ENCODE measurements around the gene R3HDM1.
"Not testable (repeated sequence)": the region's sequence is repeated elsewhere in the genome, so short reads cannot be mapped to it uniquely, and the experiment has no call there.

Gene R3HDM1

DNA sequence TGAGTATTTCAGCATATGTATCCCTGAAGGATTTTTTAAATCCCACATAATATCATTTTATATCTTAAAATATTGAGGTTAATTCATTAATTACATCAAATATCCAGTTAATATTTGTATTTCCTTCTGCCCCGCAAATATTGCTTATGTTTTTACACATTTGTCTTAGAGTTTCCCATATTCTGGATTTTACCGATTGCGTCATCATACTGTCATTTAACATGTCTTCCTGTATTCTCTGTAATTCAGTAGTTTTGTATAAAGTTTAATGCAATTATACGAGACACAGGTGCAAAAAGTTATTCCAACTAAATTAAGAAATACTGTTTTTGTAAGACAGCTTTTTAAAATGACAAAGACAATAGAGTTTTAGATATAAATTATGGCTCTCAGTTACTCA lies 176.9 kb downstream of the R3HDM1 start:
- H3K36me3 ChIP-seq (ENCODE audit: control insufficient read depth, insufficient read depth, low read length), result peaks cover 21% of the 10 kb centered on the region
- H3K27ac ChIP-seq (ENCODE audit: low read depth, low read length), result no peak overlapping the region
- no peaks in the 10 kb centered on the region for H3K27me3 ChIP-seq (ENCODE audit: control insufficient read depth, insufficient read depth, low read length)
- H3K9me3 ChIP-seq (ENCODE audit: control insufficient read depth, insufficient read depth, low read length), result no peaks in the 10 kb centered on the region
- H3K9ac ChIP-seq (ENCODE audit: low read depth, low read length), result no peak overlapping the region
- H3K4me3 ChIP-seq (ENCODE audit: low read depth, low read length), result no peak overlapping the region
- no peaks in the 10 kb centered on the region for H3K4me1 ChIP-seq (ENCODE audit: control insufficient read depth, insufficient read depth, low read length)

DNA sequence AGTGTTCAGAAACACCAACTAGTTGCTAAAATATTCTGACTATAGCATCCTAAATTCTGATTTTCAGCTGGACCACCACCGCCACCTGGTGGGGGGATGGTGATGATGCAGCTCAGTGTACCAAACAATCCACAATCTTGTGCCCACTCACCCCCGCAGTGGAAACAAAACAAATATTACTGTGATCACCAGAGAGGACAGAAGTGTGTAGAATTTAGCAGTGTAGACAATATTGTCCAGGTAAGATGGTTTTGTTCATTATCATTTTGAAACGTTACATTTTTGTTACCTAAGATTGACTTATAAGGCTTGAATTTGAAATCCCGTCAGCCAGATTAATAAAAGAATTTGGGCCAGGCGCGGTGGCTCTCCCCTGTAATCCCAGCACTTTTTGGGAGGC lies 178.7 kb downstream of the R3HDM1 start:
- H3K36me3 ChIP-seq (ENCODE audit: control insufficient read depth, insufficient read depth, low read length), result peaks cover 31% of the 10 kb centered on the region
- no peak overlapping the region for H3K4me3 ChIP-seq (ENCODE audit: low read depth, low read length)
- no peaks in the 10 kb centered on the region for H3K9me3 ChIP-seq (ENCODE audit: control insufficient read depth, insufficient read depth, low read length)
- H3K27ac ChIP-seq (ENCODE audit: low read depth, low read length), result no peak overlapping the region
- no peak overlapping the region for H3K9ac ChIP-seq (ENCODE audit: low read depth, low read length)
- no peaks in the 10 kb centered on the region for H3K4me1 ChIP-seq (ENCODE audit: control insufficient read depth, insufficient read depth, low read length)
- no peaks in the 10 kb centered on the region for H3K27me3 ChIP-seq (ENCODE audit: control insufficient read depth, insufficient read depth, low read length)

DNA sequence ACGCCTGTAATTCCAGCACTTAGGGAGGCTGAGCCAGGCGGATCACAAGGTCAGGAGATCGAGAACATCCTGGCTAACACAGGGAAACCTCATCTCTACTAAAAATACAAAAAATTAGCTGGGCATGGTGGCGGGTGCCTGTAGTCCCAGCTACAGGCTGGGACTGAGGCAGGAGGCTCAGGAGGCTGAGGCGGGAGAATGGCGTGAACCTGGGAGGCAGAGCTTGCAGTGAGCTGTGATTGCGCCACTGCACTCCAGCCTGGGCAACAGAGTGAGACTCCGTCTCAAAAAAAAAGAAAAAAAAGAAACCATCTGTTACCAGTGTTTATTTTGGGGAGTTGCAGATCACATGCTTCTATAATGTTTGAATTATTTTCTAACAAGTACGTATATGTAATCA lies 183.8 kb downstream of the R3HDM1 start:
- H3K9ac ChIP-seq (ENCODE audit: low read depth, low read length); H3K4me1 ChIP-seq (ENCODE audit: control insufficient read depth, insufficient read depth, low read length); H3K9me3 ChIP-seq (ENCODE audit: control insufficient read depth, insufficient read depth, low read length); H3K27ac ChIP-seq (ENCODE audit: low read depth, low read length); H3K4me3 ChIP-seq (ENCODE audit: low read depth, low read length); H3K27me3 ChIP-seq (ENCODE audit: control insufficient read depth, insufficient read depth, low read length): not testable (repeated sequence)
- H3K36me3 ChIP-seq (ENCODE audit: control insufficient read depth, insufficient read depth, low read length), result peaks cover 58% of the 10 kb centered on the region

DNA sequence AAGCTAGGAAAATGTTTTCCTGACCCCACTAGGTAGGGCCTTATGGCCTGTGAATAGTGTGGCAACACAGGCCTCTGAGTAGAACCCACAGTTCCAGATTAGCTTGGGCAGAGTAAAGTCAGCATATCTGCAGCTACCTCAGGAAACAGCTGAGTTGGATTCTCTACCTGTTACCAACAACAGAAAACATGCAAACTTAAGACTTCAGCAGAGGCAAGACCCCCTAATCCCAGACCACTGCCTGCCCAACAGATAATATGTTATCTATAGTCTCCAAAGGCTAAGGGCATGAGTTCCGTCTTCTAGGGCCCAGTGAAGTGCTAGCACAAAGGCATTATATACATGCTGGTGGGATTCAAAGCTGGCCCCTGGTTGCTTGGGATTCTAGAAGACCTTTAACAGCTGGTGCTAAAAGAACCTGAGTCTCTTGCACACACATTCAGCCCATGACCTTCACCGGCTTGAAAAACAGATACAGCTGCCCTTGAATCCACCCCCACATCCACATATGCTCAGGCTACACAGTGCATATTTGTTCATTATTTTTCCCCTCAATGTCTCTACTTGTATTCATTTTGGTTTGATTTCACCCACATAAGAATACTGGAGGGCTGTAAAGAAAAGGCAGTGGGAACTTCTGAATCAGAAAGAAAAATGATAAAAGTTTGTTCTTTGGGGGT lies 196.9 kb downstream of the R3HDM1 start:
- no peak overlapping the region for H3K4me3 ChIP-seq (ENCODE audit: low read depth, low read length)
- no peak overlapping the region for H3K9ac ChIP-seq (ENCODE audit: low read depth, low read length)
- H3K27ac ChIP-seq (ENCODE audit: low read depth, low read length), result no peak overlapping the region

GRCh38 chr2:135732561-135732960 lies 201.3 kb downstream of the R3HDM1 start:
- H3K4me1 ChIP-seq (ENCODE audit: control insufficient read depth, insufficient read depth, low read length), result no peaks in the 10 kb centered on the region
- no peak overlapping the region for H3K27ac ChIP-seq (ENCODE audit: low read depth, low read length)
- no peaks in the 10 kb centered on the region for H3K27me3 ChIP-seq (ENCODE audit: control insufficient read depth, insufficient read depth, low read length)
- H3K4me3 ChIP-seq (ENCODE audit: low read depth, low read length), result no peak overlapping the region
- H3K9me3 ChIP-seq (ENCODE audit: control insufficient read depth, insufficient read depth, low read length), result no peaks in the 10 kb centered on the region
- H3K9ac ChIP-seq (ENCODE audit: low read depth, low read length), result no peak overlapping the region
- H3K36me3 ChIP-seq (ENCODE audit: control insufficient read depth, insufficient read depth, low read length), result no peaks in the 10 kb centered on the region

More for the DNA sequence above, 196.9 kb downstream of the R3HDM1 start:
- Histone ChIP-seq H3K27me3 (ENCODE audit: control insufficient read depth, insufficient read depth, low read length) (no peaks in the 10 kb centered on the region), H3K36me3 (ENCODE audit: control insufficient read depth, insufficient read depth, low read length) (peaks cover 23% of the 10 kb centered on the region), H3K9me3 (ENCODE audit: control insufficient read depth, insufficient read depth, low read length) (no peaks in the 10 kb centered on the region), H3K4me1 (ENCODE audit: control insufficient read depth, insufficient read depth, low read length) (no peaks in the 10 kb centered on the region)

DNA sequence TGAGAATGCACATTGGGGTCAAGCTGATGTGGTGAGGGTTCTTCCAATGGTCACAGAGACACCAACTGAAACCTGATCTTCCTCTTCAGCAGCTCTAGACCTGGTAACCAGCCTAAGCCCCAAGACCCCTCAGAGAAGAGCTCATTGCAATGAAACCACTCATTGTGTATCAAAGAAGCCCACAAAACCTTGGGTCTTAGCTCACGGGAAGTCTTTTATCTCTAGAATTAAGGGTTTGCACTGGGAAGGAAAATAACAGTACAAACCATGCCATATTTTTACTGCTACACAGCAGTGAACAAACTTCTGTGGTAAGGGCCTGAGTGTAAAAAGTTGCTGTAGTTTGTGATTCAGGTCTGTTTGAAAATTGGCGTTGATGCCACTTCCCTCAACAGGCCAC lies 201.8 kb downstream of the R3HDM1 start:
- Histone ChIP-seq H3K9ac (ENCODE audit: low read depth, low read length) (no peak overlapping the region), H3K27ac (ENCODE audit: low read depth, low read length) (no peak overlapping the region), H3K27me3 (ENCODE audit: control insufficient read depth, insufficient read depth, low read length) (no peaks in the 10 kb centered on the region), H3K4me3 (ENCODE audit: low read depth, low read length) (no peak overlapping the region), H3K36me3 (ENCODE audit: control insufficient read depth, insufficient read depth, low read length) (no peaks in the 10 kb centered on the region), H3K9me3 (ENCODE audit: control insufficient read depth, insufficient read depth, low read length) (no peaks in the 10 kb centered on the region), H3K4me1 (ENCODE audit: control insufficient read depth, insufficient read depth, low read length) (no peaks in the 10 kb centered on the region)

- Histone ChIP-seq H3K9ac (ENCODE audit: low read depth, low read length) (no peak overlapping the region), H3K36me3 (ENCODE audit: control insufficient read depth, insufficient read depth, low read length) (no peaks in the 10 kb centered on the region), H3K4me3 (ENCODE audit: low read depth, low read length) (no peak overlapping the region), H3K4me1 (ENCODE audit: control insufficient read depth, insufficient read depth, low read length) (no peaks in the 10 kb centered on the region), H3K27me3 (ENCODE audit: control insufficient read depth, insufficient read depth, low read length) (no peaks in the 10 kb centered on the region), H3K9me3 (ENCODE audit: control insufficient read depth, insufficient read depth, low read length) (no peaks in the 10 kb centered on the region), H3K27ac (ENCODE audit: low read depth, low read length) (no peak overlapping the region)
Measured at GRCh38 chr2:135736546-135736945, 205.3 kb downstream of the R3HDM1 start.

DNA sequence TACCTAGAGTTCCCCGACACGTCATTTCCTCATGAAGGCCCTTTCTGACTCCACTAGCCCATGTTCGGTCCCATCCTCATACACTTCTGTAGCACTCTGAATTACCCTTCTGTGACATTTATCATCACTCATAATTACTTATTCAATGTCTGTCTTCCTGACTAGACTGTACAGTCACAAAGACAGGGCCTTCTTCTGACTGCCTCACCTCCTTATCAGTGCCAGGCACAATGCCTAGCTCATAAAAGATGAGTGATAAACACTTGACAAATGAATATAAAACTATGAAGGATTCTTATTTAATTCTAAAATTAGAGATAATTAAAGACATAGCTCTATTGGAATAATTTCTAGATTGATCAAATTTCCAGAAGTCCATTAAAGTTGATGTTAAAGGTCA lies 208.9 kb downstream of the R3HDM1 start:
- no peak overlapping the region for H3K4me3 ChIP-seq (ENCODE audit: low read depth, low read length)
- no peaks in the 10 kb centered on the region for H3K9me3 ChIP-seq (ENCODE audit: control insufficient read depth, insufficient read depth, low read length)
- H3K27me3 ChIP-seq (ENCODE audit: control insufficient read depth, insufficient read depth, low read length), result no peaks in the 10 kb centered on the region

DNA sequence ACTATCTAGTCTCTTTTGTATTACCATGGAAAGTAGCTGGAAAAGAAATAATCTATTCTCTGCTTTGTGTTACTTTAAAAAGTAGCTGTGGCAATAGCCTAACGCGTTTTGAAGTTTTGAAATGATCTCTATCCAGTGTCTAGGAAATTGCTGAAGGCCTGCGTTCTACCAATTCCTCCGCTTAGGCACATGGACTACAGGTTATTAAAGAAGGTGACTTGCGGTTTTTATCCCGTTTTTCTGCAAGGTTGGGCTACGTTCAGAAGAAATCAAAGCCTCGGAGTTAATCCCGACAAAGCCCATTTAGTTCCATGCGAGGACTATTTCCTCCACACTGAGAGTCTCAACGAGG lies 209.7 kb downstream of the R3HDM1 start:
- Histone ChIP-seq H3K27ac (ENCODE audit: low read depth, low read length) (no peak overlapping the region), H3K4me3 (ENCODE audit: low read depth, low read length) (no peak overlapping the region; the same call in 1 of the 2 replicates)

More for the DNA sequence above, 208.9 kb downstream of the R3HDM1 start:
- H3K27ac ChIP-seq (ENCODE audit: low read depth, low read length), result no peak overlapping the region
- H3K4me1 ChIP-seq (ENCODE audit: control insufficient read depth, insufficient read depth, low read length), result peaks cover 15% of the 10 kb centered on the region; the same call in 1 of the 2 replicates
- no peaks in the 10 kb centered on the region; the same call in 1 of the 2 replicates for H3K36me3 ChIP-seq (ENCODE audit: control insufficient read depth, insufficient read depth, low read length)
- no peak overlapping the region for H3K9ac ChIP-seq (ENCODE audit: low read depth, low read length)

DNA sequence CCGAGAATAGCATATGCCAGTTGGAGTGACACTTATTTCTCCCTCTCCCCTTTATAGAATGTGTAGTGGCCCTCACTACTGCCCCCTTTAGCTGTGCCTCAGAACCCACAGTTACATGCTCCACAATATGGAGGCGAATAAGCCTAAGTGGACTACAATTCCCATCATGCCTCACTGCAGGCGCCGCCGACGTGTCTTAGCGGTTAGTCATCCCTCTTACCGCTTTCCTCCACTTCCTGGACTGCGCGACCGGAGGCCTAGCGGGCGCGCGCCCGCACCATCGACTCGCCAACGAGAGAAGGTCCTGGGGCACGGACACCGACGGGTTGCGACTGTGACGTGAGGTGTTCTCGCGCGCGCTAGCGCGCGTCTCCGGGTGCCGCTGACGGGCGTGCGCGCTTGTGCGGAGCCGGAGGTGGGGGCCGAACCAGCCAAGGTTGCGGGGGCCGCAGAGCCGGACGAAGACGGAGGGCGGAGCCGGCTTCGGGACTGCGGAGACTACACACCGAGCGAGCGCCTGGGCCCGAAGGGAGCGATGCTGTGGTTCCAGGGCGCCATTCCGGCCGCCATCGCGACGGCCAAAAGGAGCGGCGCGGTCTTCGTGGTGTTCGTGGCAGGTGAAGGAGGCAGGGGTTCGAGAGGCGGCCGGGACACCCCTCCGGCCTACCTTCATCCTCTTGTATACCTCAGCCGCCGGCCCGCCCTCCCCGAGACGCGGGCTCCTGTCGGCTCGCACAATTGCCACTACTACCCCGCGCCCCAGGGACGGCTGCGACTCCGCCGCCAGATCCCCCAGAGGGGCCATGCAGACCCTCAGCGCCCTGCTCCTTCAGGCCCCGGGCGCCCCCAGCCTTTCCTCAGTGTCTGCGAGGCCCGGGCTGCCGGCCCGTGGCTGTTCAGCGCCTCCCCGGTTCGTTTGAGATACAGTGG lies 210.4 kb downstream of the R3HDM1 start, which contains the start of gene UBXN4:
Gene UBXN4, plus strand, starts transcription at position 461 of the 930 bp plus-strand sequence. Its CDS starts 75 bp downstream, at position 536.
- Histone ChIP-seq H3K9ac (ENCODE audit: low read depth, low read length) (peak within 1 kb of the TSS; percentile 96), H3K9me3 (ENCODE audit: control insufficient read depth, insufficient read depth, low read length) (no peaks in the 10 kb centered on the region), H3K27me3 (ENCODE audit: control insufficient read depth, insufficient read depth, low read length) (no peaks in the 10 kb centered on the region), H3K4me1 (ENCODE audit: control insufficient read depth, insufficient read depth, low read length) (peaks cover 15% of the 10 kb centered on the region; the same call in 1 of the 2 replicates), H3K4me3 (ENCODE audit: low read depth, low read length) (peak within 1 kb of the TSS; percentile 99), H3K27ac (ENCODE audit: low read depth, low read length) (peak within 1 kb of the TSS; percentile 98), H3K36me3 (ENCODE audit: control insufficient read depth, insufficient read depth, low read length) (peaks cover 8% of the 10 kb centered on the region; the same call in 1 of the 2 replicates)

More for the DNA sequence above, 209.7 kb downstream of the R3HDM1 start:
- Histone ChIP-seq H3K9ac (ENCODE audit: low read depth, low read length) (no peak overlapping the region), H3K4me1 (ENCODE audit: control insufficient read depth, insufficient read depth, low read length) (peaks cover 15% of the 10 kb centered on the region; the same call in 1 of the 2 replicates), H3K36me3 (ENCODE audit: control insufficient read depth, insufficient read depth, low read length) (peaks cover 5% of the 10 kb centered on the region; the same call in 1 of the 2 replicates), H3K27me3 (ENCODE audit: control insufficient read depth, insufficient read depth, low read length) (no peaks in the 10 kb centered on the region), H3K9me3 (ENCODE audit: control insufficient read depth, insufficient read depth, low read length) (no peaks in the 10 kb centered on the region)

- Histone ChIP-seq H3K27ac (ENCODE audit: low read depth, low read length) (peak overlapping the region; percentile 98), H3K9ac (ENCODE audit: low read depth, low read length) (peak overlapping the region; percentile 96)
Measured at GRCh38 chr2:135742325-135742757, 211.1 kb downstream of the R3HDM1 start.

More at GRCh38 chr2:135742325-135742757, 211.1 kb downstream of the R3HDM1 start:
- H3K9me3 ChIP-seq (ENCODE audit: control insufficient read depth, insufficient read depth, low read length), result no peaks in the 10 kb centered on the region
- peaks cover 15% of the 10 kb centered on the region; the same call in 1 of the 2 replicates for H3K4me1 ChIP-seq (ENCODE audit: control insufficient read depth, insufficient read depth, low read length)
- H3K36me3 ChIP-seq (ENCODE audit: control insufficient read depth, insufficient read depth, low read length), result peaks cover 10% of the 10 kb centered on the region
- H3K4me3 ChIP-seq (ENCODE audit: low read depth, low read length), result peak overlapping the region; percentile 99
- H3K27me3 ChIP-seq (ENCODE audit: control insufficient read depth, insufficient read depth, low read length), result no peaks in the 10 kb centered on the region
